ENCODE measurements around the gene POLA1. TPM values are rescaled to one million over a fixed set of nuclear protein-coding genes. Genes with fewer than 3 reads are reported as not detected.

POLA1 gene
- total RNA-seq, 2 donors from 2014 or later, result 7.7 to 8.7 TPM

- no peaks in the 10 kb centered on the region for H3K9me3 ChIP-seq (ENCODE audit: control insufficient read depth, low read length, poor library complexity, severe bottlenecking)
- H3K27ac Mint-ChIP-seq, result no peak overlapping the region
- H3K4me1 Mint-ChIP-seq, result no peaks in the 10 kb centered on the region
- DNase-seq (no peak), ATAC-seq (no peak)
- no peaks in the 10 kb centered on the region for H3K27me3 Mint-ChIP-seq
- H3K36me3 Mint-ChIP-seq (ENCODE audit: low read depth), result no peaks in the 10 kb centered on the region
- no peak overlapping the region for H3K4me3 Mint-ChIP-seq
Measured at GRCh38 chrX:24728530-24728929, 34.8 kb downstream of the POLA1 start.

- peak overlapping the region; percentile 61 for H3K4me3 Mint-ChIP-seq
- no peaks in the 10 kb centered on the region for H3K36me3 Mint-ChIP-seq (ENCODE audit: low read depth)
- no peak overlapping the region for H3K27ac Mint-ChIP-seq
- no peaks in the 10 kb centered on the region for H3K27me3 Mint-ChIP-seq
- no peak for ATAC-seq
- no peak for DNase-seq
- H3K9me3 ChIP-seq (ENCODE audit: control insufficient read depth, low read length, poor library complexity, severe bottlenecking), result no peaks in the 10 kb centered on the region
- no peaks in the 10 kb centered on the region for H3K4me1 Mint-ChIP-seq
Measured at GRCh38 chrX:24732766-24733500, 39.2 kb downstream of the POLA1 start.

DNA sequence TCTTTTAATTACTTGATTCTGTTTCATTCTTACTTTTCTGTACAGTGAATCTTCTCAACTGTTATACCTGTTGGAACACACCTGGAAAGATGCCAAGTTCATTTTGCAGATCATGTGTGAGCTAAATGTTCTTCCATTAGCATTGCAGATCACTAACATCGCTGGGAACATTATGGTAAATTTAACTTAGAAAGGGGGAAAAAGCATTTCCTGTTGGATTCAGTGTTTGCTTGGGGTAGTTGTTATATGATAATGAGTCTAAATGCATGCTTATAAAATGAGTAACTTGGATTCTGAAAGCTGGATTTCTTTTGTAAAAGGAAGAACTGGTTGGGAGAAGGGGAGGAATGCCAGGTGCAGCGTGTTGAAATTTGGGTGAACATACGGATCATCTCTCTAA is 47.6 kb downstream of the POLA1 start:
- DNase-seq (no peak), ATAC-seq (no peak)
- peaks cover 3% of the 10 kb centered on the region for H3K4me1 Mint-ChIP-seq
- H3K27ac Mint-ChIP-seq, result no peak overlapping the region
- no peak overlapping the region for H3K4me3 Mint-ChIP-seq
- peaks cover 4% of the 10 kb centered on the region for H3K36me3 Mint-ChIP-seq (ENCODE audit: low read depth)
- no peaks in the 10 kb centered on the region for H3K27me3 Mint-ChIP-seq
- H3K9me3 ChIP-seq (ENCODE audit: control insufficient read depth, low read length, poor library complexity, severe bottlenecking), result no peaks in the 10 kb centered on the region

- no peak overlapping the region for H3K4me3 Mint-ChIP-seq
- H3K36me3 Mint-ChIP-seq (ENCODE audit: low read depth), result peaks cover 2% of the 10 kb centered on the region
- H3K27me3 Mint-ChIP-seq, result no peaks in the 10 kb centered on the region
- DNase-seq, result no peak
- ATAC-seq, result no peak
- H3K27ac Mint-ChIP-seq, result no peak overlapping the region
- no peaks in the 10 kb centered on the region for H3K9me3 ChIP-seq (ENCODE audit: control insufficient read depth, low read length, poor library complexity, severe bottlenecking)
- H3K4me1 Mint-ChIP-seq, result no peaks in the 10 kb centered on the region
Measured at GRCh38 chrX:24748196-24748595, 54.5 kb downstream of the POLA1 start.

DNA sequence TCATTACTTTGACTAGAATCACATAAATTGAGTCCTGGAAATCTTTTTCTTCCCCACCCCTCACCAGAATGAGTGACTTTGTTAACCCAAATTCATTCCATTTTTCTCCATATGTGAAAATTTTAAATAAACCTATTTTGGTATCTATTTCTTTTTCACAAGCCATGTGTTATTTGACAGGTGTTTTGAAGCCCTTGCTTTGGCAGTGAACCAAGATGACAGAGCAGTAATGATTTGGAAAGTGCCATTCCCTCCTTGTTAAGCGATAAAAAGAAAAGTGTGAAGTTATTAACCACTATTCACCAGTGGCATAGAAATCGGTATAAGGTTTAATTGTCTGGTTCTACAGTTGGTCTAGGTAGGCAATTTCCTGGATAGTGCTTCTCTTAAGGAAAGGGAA is 66.1 kb downstream of the POLA1 start:
- Mint-ChIP-seq H3K27me3 (no peaks in the 10 kb centered on the region), H3K36me3 (ENCODE audit: low read depth) (peaks cover 10% of the 10 kb centered on the region), H3K27ac (no peak overlapping the region), H3K4me1 (no peaks in the 10 kb centered on the region), H3K4me3 (no peak overlapping the region)
- ATAC-seq (no peak), DNase-seq (no peak)
- no peaks in the 10 kb centered on the region for H3K9me3 ChIP-seq (ENCODE audit: control insufficient read depth, low read length, poor library complexity, severe bottlenecking)

DNA sequence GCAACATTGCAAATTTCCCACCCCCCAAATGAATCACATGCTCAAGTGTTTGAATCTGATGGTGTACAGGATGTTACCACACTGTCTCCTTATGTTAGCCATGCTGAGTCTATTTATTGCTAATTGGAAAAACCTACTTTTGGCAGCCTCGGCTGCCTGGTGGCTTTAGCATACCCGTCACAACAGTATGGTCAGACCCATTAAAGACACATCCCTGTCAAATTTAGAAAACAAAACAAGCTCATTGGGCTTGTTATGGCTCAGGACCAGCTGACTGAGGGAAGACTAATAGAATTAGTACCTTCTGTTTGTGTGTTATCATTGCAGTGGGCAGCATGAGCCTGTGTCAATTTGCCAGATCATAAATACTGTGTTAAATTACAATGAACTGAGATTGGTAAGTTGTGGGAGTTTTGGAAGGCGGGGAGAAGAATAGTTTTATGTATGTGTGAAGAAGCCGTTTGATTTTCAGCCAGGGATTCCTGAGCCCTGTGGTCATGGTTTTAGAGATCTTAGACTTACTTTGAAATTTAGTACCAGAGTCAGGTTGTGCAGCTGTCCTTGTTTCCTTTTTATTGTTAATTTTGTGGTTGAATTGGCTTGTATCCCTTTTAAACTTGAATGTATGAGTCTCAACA is 66.8 kb downstream of the POLA1 start:
- peaks cover 10% of the 10 kb centered on the region for H3K36me3 Mint-ChIP-seq (ENCODE audit: low read depth)

GRCh38 chrX:24761306-24761705 is 67.6 kb downstream of the POLA1 start:
- no peak overlapping the region for H3K4me3 Mint-ChIP-seq
- DNase-seq (no peak), ATAC-seq (no peak)
- H3K27me3 Mint-ChIP-seq, result no peaks in the 10 kb centered on the region
- no peak overlapping the region for H3K27ac Mint-ChIP-seq
- H3K36me3 Mint-ChIP-seq (ENCODE audit: low read depth), result peaks cover 10% of the 10 kb centered on the region
- H3K4me1 Mint-ChIP-seq, result no peaks in the 10 kb centered on the region
- no peaks in the 10 kb centered on the region for H3K9me3 ChIP-seq (ENCODE audit: control insufficient read depth, low read length, poor library complexity, severe bottlenecking)

More for the DNA sequence above, 66.8 kb downstream of the POLA1 start:
- no peaks in the 10 kb centered on the region for H3K4me1 Mint-ChIP-seq
- H3K9me3 ChIP-seq (ENCODE audit: control insufficient read depth, low read length, poor library complexity, severe bottlenecking), result no peaks in the 10 kb centered on the region
- H3K27ac Mint-ChIP-seq, result no peak overlapping the region
- no peaks in the 10 kb centered on the region for H3K27me3 Mint-ChIP-seq
- no peak overlapping the region for H3K4me3 Mint-ChIP-seq
- ATAC-seq (no peak), DNase-seq (no peak)

GRCh38 chrX:24763989-24764388 is 70.3 kb downstream of the POLA1 start:
- H3K4me1 Mint-ChIP-seq, result no peaks in the 10 kb centered on the region
- no peak for DNase-seq
- H3K27ac Mint-ChIP-seq, result no peak overlapping the region
- H3K9me3 ChIP-seq (ENCODE audit: control insufficient read depth, low read length, poor library complexity, severe bottlenecking), result no peaks in the 10 kb centered on the region
- ATAC-seq, result no peak
- no peak overlapping the region for H3K4me3 Mint-ChIP-seq
- no peaks in the 10 kb centered on the region for H3K27me3 Mint-ChIP-seq
- peaks cover 13% of the 10 kb centered on the region for H3K36me3 Mint-ChIP-seq (ENCODE audit: low read depth)

- no peaks in the 10 kb centered on the region for H3K27me3 Mint-ChIP-seq
- H3K9me3 ChIP-seq (ENCODE audit: control insufficient read depth, low read length, poor library complexity, severe bottlenecking), result no peaks in the 10 kb centered on the region
- peaks cover 8% of the 10 kb centered on the region for H3K36me3 Mint-ChIP-seq (ENCODE audit: low read depth)
- peaks cover 2% of the 10 kb centered on the region for H3K4me1 Mint-ChIP-seq
- no peak overlapping the region for H3K4me3 Mint-ChIP-seq
- no peak for DNase-seq
- no peak for ATAC-seq
- no peak overlapping the region for H3K27ac Mint-ChIP-seq
Measured at GRCh38 chrX:24767557-24767956, 73.8 kb downstream of the POLA1 start.

DNA sequence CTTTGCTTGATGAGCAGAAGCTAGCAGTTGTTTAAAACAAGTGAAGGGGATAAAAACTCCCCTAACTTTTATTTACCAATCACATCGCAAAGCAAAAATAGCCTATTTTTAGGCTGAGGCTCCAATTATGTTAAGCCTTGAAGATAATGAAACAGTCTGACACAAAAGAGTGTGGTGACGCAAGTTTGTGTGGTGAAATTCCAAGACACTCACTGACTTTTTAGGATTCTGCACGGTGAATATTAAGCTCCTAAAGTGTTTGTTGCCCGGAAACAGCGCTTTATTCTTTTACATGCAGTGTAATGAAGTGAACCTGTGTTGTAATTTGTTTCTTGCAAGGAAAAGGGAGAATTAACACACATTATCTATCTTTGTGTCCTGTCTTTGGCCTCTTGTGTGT is 74.8 kb downstream of the POLA1 start:
- DNase-seq (no peak), ATAC-seq (no peak)
- Mint-ChIP-seq H3K36me3 (ENCODE audit: low read depth) (peaks cover 4% of the 10 kb centered on the region), H3K4me3 (no peak overlapping the region), H3K27me3 (no peaks in the 10 kb centered on the region), H3K4me1 (peaks cover 2% of the 10 kb centered on the region), H3K27ac (no peak overlapping the region)
- H3K9me3 ChIP-seq (ENCODE audit: control insufficient read depth, low read length, poor library complexity, severe bottlenecking), result no peaks in the 10 kb centered on the region

DNA sequence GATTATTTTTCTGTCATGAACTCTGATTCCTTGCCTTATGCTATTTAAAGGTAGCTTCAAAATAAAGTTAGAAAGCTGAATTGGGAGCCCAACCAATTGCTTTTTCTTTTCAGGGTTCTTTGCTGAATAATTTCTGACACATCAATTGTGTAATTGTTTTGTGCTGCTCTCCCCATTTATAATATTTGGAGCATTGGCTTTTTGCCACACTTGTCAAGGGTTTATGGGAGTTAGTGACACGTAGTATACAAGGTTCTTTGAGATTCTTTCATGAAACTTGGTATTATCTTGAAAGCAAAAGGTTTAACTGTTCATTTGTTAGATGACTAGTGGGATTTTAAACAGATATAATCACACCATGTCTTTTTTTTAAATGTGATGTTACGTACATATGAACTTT is 80.9 kb downstream of the POLA1 start:
- H3K4me3 Mint-ChIP-seq, result no peak overlapping the region
- no peaks in the 10 kb centered on the region for H3K9me3 ChIP-seq (ENCODE audit: control insufficient read depth, low read length, poor library complexity, severe bottlenecking)
- DNase-seq (no peak), ATAC-seq (no peak)
- H3K27me3 Mint-ChIP-seq, result no peaks in the 10 kb centered on the region
- no peak overlapping the region for H3K27ac Mint-ChIP-seq
- no peaks in the 10 kb centered on the region for H3K36me3 Mint-ChIP-seq (ENCODE audit: low read depth)
- H3K4me1 Mint-ChIP-seq, result no peaks in the 10 kb centered on the region

- H3K27me3 Mint-ChIP-seq, result no peaks in the 10 kb centered on the region
- H3K27ac Mint-ChIP-seq, result no peak overlapping the region
- no peak overlapping the region for H3K4me3 Mint-ChIP-seq
- H3K4me1 Mint-ChIP-seq, result no peaks in the 10 kb centered on the region
- DNase-seq (no peak), ATAC-seq (no peak)
- no peaks in the 10 kb centered on the region for H3K9me3 ChIP-seq (ENCODE audit: control insufficient read depth, low read length, poor library complexity, severe bottlenecking)
- H3K36me3 Mint-ChIP-seq (ENCODE audit: low read depth), result no peaks in the 10 kb centered on the region
Measured at GRCh38 chrX:24775891-24776290, 82.2 kb downstream of the POLA1 start.

DNA sequence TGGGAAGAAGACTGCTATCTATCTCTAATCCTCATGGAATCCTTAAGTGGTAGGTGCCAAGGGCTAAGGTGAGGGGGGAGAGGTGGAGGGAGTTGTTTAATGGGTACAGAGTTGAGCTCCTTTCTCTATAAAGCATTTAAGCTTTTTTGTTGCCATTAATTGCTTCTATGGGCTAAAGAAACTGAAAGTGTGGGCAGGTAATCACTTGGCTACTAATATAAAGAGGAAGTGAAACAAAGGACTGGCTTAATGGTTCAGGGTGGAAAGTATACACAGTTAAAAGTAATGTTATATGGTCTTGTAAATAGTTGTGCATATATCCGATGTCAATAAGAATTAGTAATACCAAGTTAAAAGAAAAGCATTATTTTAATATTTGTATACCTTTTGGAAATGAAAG is 83.9 kb downstream of the POLA1 start:
- Mint-ChIP-seq H3K4me1 (peaks cover 3% of the 10 kb centered on the region), H3K27ac (no peak overlapping the region), H3K4me3 (no peak overlapping the region), H3K27me3 (no peaks in the 10 kb centered on the region), H3K36me3 (ENCODE audit: low read depth) (peaks cover 4% of the 10 kb centered on the region)
- ATAC-seq (no peak), DNase-seq (no peak)
- H3K9me3 ChIP-seq (ENCODE audit: control insufficient read depth, low read length, poor library complexity, severe bottlenecking), result no peaks in the 10 kb centered on the region

DNA sequence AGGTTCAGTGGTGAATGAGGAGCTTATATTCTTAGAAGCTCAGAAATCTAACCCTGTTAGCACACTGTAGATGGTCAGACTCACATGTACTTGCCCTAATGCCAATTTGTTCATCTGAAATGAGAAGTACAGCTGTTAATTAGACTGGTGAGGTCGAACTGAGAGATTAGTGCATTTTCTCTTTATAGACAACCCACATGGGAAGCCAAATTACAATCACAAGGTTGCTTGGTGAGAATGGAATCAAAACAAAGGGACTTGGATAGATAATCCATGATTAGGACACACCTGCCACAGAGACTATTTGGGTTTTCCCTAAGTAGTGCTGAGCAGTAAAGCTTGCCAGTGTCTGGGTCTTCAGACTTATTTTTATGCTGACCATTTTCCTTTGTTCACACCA is 88.3 kb downstream of the POLA1 start:
- H3K27ac Mint-ChIP-seq, result no peak overlapping the region
- no peaks in the 10 kb centered on the region for H3K9me3 ChIP-seq (ENCODE audit: control insufficient read depth, low read length, poor library complexity, severe bottlenecking)
- peaks cover 6% of the 10 kb centered on the region for H3K36me3 Mint-ChIP-seq (ENCODE audit: low read depth)
- DNase-seq, result no peak
- no peak overlapping the region for H3K4me3 Mint-ChIP-seq
- ATAC-seq, result no peak
- peaks cover 3% of the 10 kb centered on the region for H3K4me1 Mint-ChIP-seq
- no peaks in the 10 kb centered on the region for H3K27me3 Mint-ChIP-seq
